Spleen (tissue), 11 donors: ENCODE measurements around the gene NKG7. TPM values are rescaled to one million over a fixed set of nuclear protein-coding genes. Genes with fewer than 3 reads are reported as not detected.

Source experiments
- DNase-seq: peaks from one replicate; pipeline ENCODE4 v3.0.0-alpha.2; 2020
- H3K27ac ChIP-seq, 8 donors: fragments of 200-600 bp; sonication (generic) in 7 of 8; 1 replicate in 4 of 8; 2 replicates in 4 of 8; pipeline versions ENCODE4 v1.5.0 to v1.8.0; 2016 to 2021; ENCODE audit warnings: inconsistent platforms in 4 of 8, mild to moderate bottlenecking in 4 of 8, moderate library complexity in 1 of 8
- H3K27me3 ChIP-seq, 7 donors: fragments of 200-600 bp; sonication (generic) in 6 of 7; replicated peaks in 1 of 7; 1 replicate in 4 of 7; 2 replicates in 3 of 7; pipeline versions ENCODE4 v1.5.0 to v1.8.0; 2016 to 2021; ENCODE audit warnings: inconsistent platforms in 3 of 7, mild to moderate bottlenecking in 1 of 7
- H3K36me3 ChIP-seq, 6 donors: fragments of 200-600 bp; sonication (generic) in 5 of 6; 1 replicate in 4 of 6; 2 replicates in 2 of 6; pipeline versions ENCODE4 v1.5.0 to v1.8.0; 2016 to 2021; ENCODE audit warnings: inconsistent platforms in 2 of 6
- H3K4me1 ChIP-seq, 6 donors: fragments of 200-600 bp; sonication (generic) in 5 of 6; 1 replicate in 3 of 6; 2 replicates in 3 of 6; pipeline versions ENCODE4 v1.5.0 to v1.8.0; 2016 to 2021; ENCODE audit warnings: inconsistent platforms in 3 of 6
- H3K4me3 ChIP-seq, 8 donors: fragments of 200-600 bp; sonication (generic) in 7 of 8; 1 replicate in 4 of 8; 2 replicates in 4 of 8; pipeline versions ENCODE4 v1.5.0 to v1.8.0; 2016 to 2021; ENCODE audit warnings: inconsistent platforms in 4 of 8, mild to moderate bottlenecking in 4 of 8, moderate library complexity in 2 of 8
- H3K9me3 ChIP-seq, 8 donors: fragments of 200-600 bp; sonication (generic) in 7 of 8; 1 replicate in 4 of 8; 2 replicates in 4 of 8; pipeline versions ENCODE4 v1.5.0 to v1.8.0; 2016 to 2021; ENCODE audit warnings: inconsistent platforms in 4 of 8
- POLR2A ChIP-seq, 3 donors: fragments of 450-650 bp; IDR thresholded peaks; one replicate each; pipeline ENCODE4 v1.5.1; 2017; ENCODE audit warnings: antibody characterized with exemption in 3 of 3, mild to moderate bottlenecking in 1 of 3
- POLR2AphosphoS5 ChIP-seq, 3 donors: sonication (generic); formaldehyde crosslinking; IDR thresholded peaks; one replicate each; pipeline ENCODE4 v1.5.1; 2017; ENCODE audit warnings: antibody characterized with exemption in 3 of 3
- WGBS, 5 donors: extraction: QIAGEN DNeasy Blood & Tissue Kit in 3 of 5; methylation state at CpG; one replicate each; pipeline versions ENCODE4 v1.1.5 to v1.1.7; 2013 to 2018; 5-methylcytosine and 5-hydroxymethylcytosine counted together
- intact Hi-C: fragments of 100-400 bp; cut with DNase I; formaldehyde crosslinking; loops from one replicate; pipeline ENCODE4 v1.15.0; 2023; ENCODE audit warnings: low total_unique reads
- polyA plus RNA-seq, 3 donors: library from polyadenylated mRNA; stranded (reverse); fragments of 200-250 nt; gene quantifications; one replicate each; pipeline ENCODE4 v1.2.1, GENCODE V29; 2013
- total RNA-seq, 7 donors: library from RNA; depleted of rRNA in 3 of 7; stranded (reverse); fragments of >200 nt in 3 of 7; fragmentation: NEBNext Ultra II Directional in 4 of 7; extraction: Animal tissue kit (Norgen Biotek cat#: 25700) in 4 of 7; gene quantifications; one replicate each; pipeline versions ENCODE4 v1.1.0 to v1.2.1, GENCODE V29; 2016 to 2021
- TF ChIP-seq, protein P1 (sequence below), 11 experiments: fragments of 200-600 bp in 7 of 11; fragments of 450-650 bp in 4 of 11; sonication (generic) in 4 of 11; IDR thresholded peaks in 8 of 11; conservative IDR thresholded peaks in 3 of 11; 1 replicate in 7 of 11; 2 replicates in 4 of 11; pipeline versions ENCODE4 v1.4.0 to v1.8.0; 2016 to 2021; ENCODE audit warnings: antibody characterized with exemption in 11 of 11, inconsistent platforms in 4 of 11, mild to moderate bottlenecking in 1 of 11
- donor health status: healthy with polysubstance abuse.
- donor health status: DM: no; HTN: no; CAD: no; lungs with moderate emphysema.
- donor health status: DM: no; HTN: no; CAD: no.
- donor health status: Bipolar disorder and iron deficiency.
- donor health status: healthy.
- donor health status: DM: no; HTN: no; CAD: no.
- donor health status: DM: yes; HTN: yes; CAD: no.

The NKG7 gene
- total and polyA plus RNA-seq, 10 donors = 30.8 to 144 (median 75.1) TPM

DNA sequence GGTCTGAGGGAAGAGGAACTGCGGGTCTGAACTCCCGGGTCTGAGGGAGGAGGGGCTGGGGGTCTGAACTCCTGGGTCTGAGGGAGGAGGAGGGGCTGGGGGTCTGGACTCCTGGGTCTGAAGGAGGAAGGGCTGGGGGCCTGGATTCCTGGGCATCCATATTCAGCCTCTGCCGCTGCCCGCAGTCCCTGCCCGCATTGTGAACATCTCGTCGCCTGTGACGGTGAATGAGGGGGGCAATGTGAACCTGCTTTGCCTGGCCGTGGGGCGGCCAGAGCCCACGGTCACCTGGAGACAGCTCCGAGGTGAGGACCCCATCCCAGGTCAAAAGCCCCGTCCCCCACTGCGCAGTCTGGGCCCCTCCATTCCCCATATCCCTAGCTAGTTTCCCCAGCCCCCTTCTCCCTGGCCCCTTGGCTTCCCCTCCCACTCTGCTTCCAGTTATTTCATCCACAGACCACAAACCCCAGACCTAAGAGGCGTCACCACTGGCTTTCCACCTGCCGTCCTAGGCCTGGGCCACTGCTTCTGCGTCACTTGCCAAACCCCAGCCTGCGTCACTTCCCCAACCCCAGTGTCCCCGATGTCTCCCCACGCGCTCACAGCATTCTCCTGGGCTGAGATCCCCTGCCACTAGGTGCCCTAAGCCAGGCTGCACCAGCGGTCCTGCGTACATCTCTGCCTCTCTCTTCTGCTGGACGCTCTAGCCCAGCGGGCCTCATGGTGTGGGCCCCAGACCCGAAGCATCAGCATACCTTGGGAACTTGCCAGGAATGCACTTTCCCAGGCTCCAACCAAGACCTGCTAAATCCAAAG, 47.1 kb downstream of the NKG7 start:
- Histone ChIP-seq H3K4me1 (peaks cover 0 to 21% (median 14%) of the 10 kb centered on the region in 6 donors), H3K4me3 (no peak overlapping the region), H3K27me3 (peaks cover 8 to 78% (median 43%) of the 10 kb centered on the region in 7 donors), H3K9me3 (no peaks in the 10 kb centered on the region), H3K27ac (no peak overlapping the region), H3K36me3 (no peaks in the 10 kb centered on the region)
- no peak for TF ChIP-seq POLR2A (IDR thresholded peaks at IDR 0.05)
- DNase-seq = peak; percentile 61
- WGBS, 5 donors = 60 to 67% (median 66%) methylated on average over 25 to 26 of the region's 26 CpGs
- intact Hi-C loops = no loop called here

DNA sequence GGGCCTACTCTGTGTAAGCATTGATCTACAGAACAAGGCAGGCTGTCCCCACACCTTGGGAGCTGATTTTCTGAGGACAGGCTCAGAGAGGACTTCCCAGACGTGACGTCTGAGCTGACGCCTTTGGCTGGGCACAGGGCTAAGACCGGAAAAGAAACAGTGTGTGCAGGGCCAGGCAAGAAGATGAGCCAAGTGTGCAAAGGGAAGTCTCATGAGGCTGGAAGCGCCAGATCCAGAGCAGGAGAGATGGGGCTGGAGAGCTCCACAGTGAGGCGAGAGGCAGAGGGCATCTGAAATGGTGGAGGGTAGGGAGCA, 48.3 kb downstream of the NKG7 start:
- H3K27ac ChIP-seq = no peak overlapping the region
- no peak overlapping the region for H3K4me3 ChIP-seq
- intact Hi-C loops = no loop called here
- peak; percentile 8 for DNase-seq
- peaks cover 8 to 70% (median 36%) of the 10 kb centered on the region in 7 donors for H3K27me3 ChIP-seq
- WGBS, 5 donors = 70 to 84% (median 79%) methylated on average over 6 of the region's 6 CpGs
- H3K4me1 ChIP-seq = peaks cover 0 to 21% (median 14%) of the 10 kb centered on the region in 6 donors
- no peaks in the 10 kb centered on the region for H3K9me3 ChIP-seq
- H3K36me3 ChIP-seq = no peaks in the 10 kb centered on the region
- TF ChIP-seq POLR2AphosphoS5 (IDR thresholded peaks at IDR 0.05) = no peak
- TF ChIP-seq, protein P1, sequence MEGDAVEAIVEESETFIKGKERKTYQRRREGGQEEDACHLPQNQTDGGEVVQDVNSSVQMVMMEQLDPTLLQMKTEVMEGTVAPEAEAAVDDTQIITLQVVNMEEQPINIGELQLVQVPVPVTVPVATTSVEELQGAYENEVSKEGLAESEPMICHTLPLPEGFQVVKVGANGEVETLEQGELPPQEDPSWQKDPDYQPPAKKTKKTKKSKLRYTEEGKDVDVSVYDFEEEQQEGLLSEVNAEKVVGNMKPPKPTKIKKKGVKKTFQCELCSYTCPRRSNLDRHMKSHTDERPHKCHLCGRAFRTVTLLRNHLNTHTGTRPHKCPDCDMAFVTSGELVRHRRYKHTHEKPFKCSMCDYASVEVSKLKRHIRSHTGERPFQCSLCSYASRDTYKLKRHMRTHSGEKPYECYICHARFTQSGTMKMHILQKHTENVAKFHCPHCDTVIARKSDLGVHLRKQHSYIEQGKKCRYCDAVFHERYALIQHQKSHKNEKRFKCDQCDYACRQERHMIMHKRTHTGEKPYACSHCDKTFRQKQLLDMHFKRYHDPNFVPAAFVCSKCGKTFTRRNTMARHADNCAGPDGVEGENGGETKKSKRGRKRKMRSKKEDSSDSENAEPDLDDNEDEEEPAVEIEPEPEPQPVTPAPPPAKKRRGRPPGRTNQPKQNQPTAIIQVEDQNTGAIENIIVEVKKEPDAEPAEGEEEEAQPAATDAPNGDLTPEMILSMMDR (IDR thresholded peaks at IDR 0.05 in 8 of 11, conservative IDR thresholded peaks at IDR 0.05 in 3 of 11) = no peak
- TF ChIP-seq POLR2A (IDR thresholded peaks at IDR 0.05) = no peak

DNA sequence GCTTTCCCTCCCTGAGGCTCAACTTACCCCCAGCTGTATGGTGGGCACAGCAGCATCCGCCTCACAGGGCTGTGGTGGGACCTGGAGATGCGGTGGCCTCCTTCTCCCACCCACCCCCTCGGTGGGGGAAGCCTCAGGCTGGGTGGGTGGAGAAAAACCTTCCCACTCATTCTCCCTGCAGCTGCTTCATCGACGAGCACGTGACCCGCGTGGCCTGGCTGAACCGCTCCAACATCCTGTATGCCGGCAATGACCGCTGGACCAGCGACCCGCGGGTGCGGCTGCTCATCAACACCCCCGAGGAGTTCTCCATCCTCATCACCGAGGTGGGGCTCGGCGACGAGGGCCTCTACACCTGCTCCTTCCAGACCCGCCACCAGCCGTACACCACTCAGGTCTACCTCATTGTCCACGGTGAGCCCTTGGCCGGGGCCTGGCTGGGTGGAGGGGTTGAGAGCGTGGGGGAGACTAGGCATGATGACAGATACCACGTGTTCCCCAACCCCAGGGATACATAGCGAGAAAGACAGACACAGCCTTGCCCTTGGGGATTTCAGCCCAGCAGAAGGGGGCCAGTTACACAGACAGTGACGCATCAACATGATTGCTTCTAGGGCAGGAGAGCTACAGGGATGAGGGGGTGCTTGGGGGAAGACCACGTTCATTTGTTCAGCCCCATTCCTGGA, 48.8 kb downstream of the NKG7 start:
- intact Hi-C loops = no loop called here
- Histone ChIP-seq H3K27me3 (peaks cover 8 to 68% (median 31%) of the 10 kb centered on the region in 7 donors), H3K4me3 (no peak overlapping the region), H3K9me3 (no peaks in the 10 kb centered on the region), H3K36me3 (no peaks in the 10 kb centered on the region), H3K4me1 (peaks cover 0 to 21% (median 14%) of the 10 kb centered on the region in 6 donors), H3K27ac (no peak overlapping the region)
- WGBS, 5 donors = 73 to 82% (median 74%) methylated on average over 29 of the region's 29 CpGs
- TF ChIP-seq, protein P1 (IDR thresholded peaks at IDR 0.05 in 8 of 11, conservative IDR thresholded peaks at IDR 0.05 in 3 of 11) = no peak
- no peak for TF ChIP-seq POLR2A (IDR thresholded peaks at IDR 0.05)
- peak; percentile 64 for DNase-seq

DNA sequence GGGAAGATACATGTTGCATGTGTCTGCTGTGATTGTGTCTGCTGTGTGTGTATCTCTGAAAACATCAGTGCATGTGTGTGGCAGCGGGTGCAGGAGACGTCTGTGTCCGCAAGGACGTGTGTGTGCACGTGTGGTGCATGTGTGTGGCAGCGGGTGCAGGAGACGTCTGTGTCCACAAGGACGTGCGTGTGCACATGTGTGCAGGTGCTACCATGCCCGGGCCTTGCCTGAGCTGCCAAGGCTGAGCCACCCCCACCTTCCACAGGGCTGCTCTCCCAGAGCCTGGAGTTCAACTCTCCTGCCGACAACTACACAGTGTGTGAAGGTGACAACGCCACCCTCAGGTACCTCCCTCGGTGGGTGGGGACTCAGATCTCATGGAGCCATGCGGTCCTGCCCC, 50.7 kb downstream of the NKG7 start:
- 82 to 88% (median 85%) methylated on average over 8 to 14 of the region's 14 CpGs for WGBS, 5 donors
- intact Hi-C loops = no loop called here
- Histone ChIP-seq H3K36me3 (no peaks in the 10 kb centered on the region), H3K9me3 (no peaks in the 10 kb centered on the region), H3K27me3 (peaks cover 0 to 67% (median 12%) of the 10 kb centered on the region in 7 donors), H3K4me1 (peaks cover 0 to 3% (median 1%) of the 10 kb centered on the region in 6 donors), H3K27ac (no peak overlapping the region), H3K4me3 (no peak overlapping the region)
- TF ChIP-seq POLR2A (IDR thresholded peaks at IDR 0.05) (no peak), POLR2AphosphoS5 (IDR thresholded peaks at IDR 0.05) (no peak)
- TF ChIP-seq, protein P1 (IDR thresholded peaks at IDR 0.05 in 8 of 11, conservative IDR thresholded peaks at IDR 0.05 in 3 of 11) = no peak
- peak; percentile 55 for DNase-seq

Other genes starting within 250 kb of the NKG7 start
- 10 to 100 TPM; 26.9 to 81.3 (median 42.1) TPM for gene SIGLEC9, start 247.7 kb downstream of the NKG7 start, total RNA-seq
- 10 to 100 TPM in 1 of 3 donors, 1 to 10 TPM in 2; 4.6 to 13.5 (median 5.7) TPM for gene SIGLEC9, start 247.7 kb downstream of the NKG7 start, polyA plus RNA-seq
- 10 to 100 TPM; 23.1 to 59.9 (median 31.3) TPM for gene SIGLEC7, start 230.4 kb downstream of the NKG7 start, total RNA-seq
- gene SIGLEC7, start 230.4 kb downstream of the NKG7 start, polyA plus RNA-seq = 10 to 100 TPM in 2 of 3 donors, 1 to 10 TPM in 1; 6.8 to 16.5 (median 11.0) TPM
- gene CD33, start 147.6 kb downstream of the NKG7 start, total RNA-seq = 10 to 100 TPM; 32.6 to 77.8 (median 65.4) TPM
- gene CD33, start 147.6 kb downstream of the NKG7 start, polyA plus RNA-seq = 10 to 100 TPM in 2 of 3 donors, 1 to 10 TPM in 1; 9.6 to 19.2 (median 16.6) TPM
- gene SIGLECL1, start 121.6 kb downstream of the NKG7 start, total RNA-seq = under 1 TPM in 1 of 7 donors, not detected in 6; 0.88 TPM
- gene SIGLECL1, start 121.6 kb downstream of the NKG7 start, polyA plus RNA-seq = under 1 TPM in 1 of 3 donors, not detected in 2; 0.26 TPM
- not detected for gene IGLON5, start 61.0 kb downstream of the NKG7 start, total RNA-seq
- gene IGLON5, start 61.0 kb downstream of the NKG7 start, polyA plus RNA-seq = under 1 TPM in 1 of 3 donors, not detected in 2; 0.03 TPM
- 1 to 10 TPM; 1.1 to 2.6 (median 1.6) TPM for gene VSIG10L, start 30.5 kb downstream of the NKG7 start, total RNA-seq
- 1 to 10 TPM; 1.2 to 2.3 (median 1.7) TPM for gene VSIG10L, start 30.5 kb downstream of the NKG7 start, polyA plus RNA-seq
- gene ETFB, start 6.3 kb downstream of the NKG7 start, total RNA-seq = 10 to 100 TPM; 41.4 to 78.0 (median 54.1) TPM
- gene ETFB, start 6.3 kb downstream of the NKG7 start, polyA plus RNA-seq = 100 to 1,000 TPM in 1 of 3 donors, 10 to 100 TPM in 2; 81.6 to 133 (median 93.5) TPM
- gene CLDND2, start 3.7 kb downstream of the NKG7 start, total RNA-seq = 1 to 10 TPM in 5 of 7 donors, not detected in 2; 2.1 to 4.9 (median 2.5) TPM
- gene CLDND2, start 3.7 kb downstream of the NKG7 start, polyA plus RNA-seq = 1 to 10 TPM in 1 of 3 donors, under 1 TPM in 2; 0.36 to 3.4 (median 0.77) TPM
- not detected for gene LIM2, start 15.3 kb upstream of the NKG7 start, total RNA-seq
- not detected for gene LIM2, start 15.3 kb upstream of the NKG7 start, polyA plus RNA-seq
- 1 to 10 TPM in 1 of 7 donors, under 1 TPM in 2, not detected in 4; 0.20 to 2.4 (median 0.28) TPM for gene C19orf84, start 17.9 kb upstream of the NKG7 start, total RNA-seq
- gene C19orf84, start 17.9 kb upstream of the NKG7 start, polyA plus RNA-seq = under 1 TPM; 0.13 to 0.23 (median 0.19) TPM
- gene SIGLEC10, start 45.0 kb upstream of the NKG7 start, total RNA-seq = 100 to 1,000 TPM in 4 of 7 donors, 10 to 100 TPM in 3; 68.9 to 155 (median 102) TPM
- 10 to 100 TPM; 38.0 to 47.3 (median 41.2) TPM for gene SIGLEC10, start 45.0 kb upstream of the NKG7 start, polyA plus RNA-seq
- 10 to 100 TPM in 4 of 7 donors, 1 to 10 TPM in 3; 2.2 to 39.3 (median 10.1) TPM for gene SIGLEC8, start 85.8 kb upstream of the NKG7 start, total RNA-seq
- 1 to 10 TPM; 1.1 to 5.1 (median 3.5) TPM for gene SIGLEC8, start 85.8 kb upstream of the NKG7 start, polyA plus RNA-seq
- gene CEACAM18, start 105.9 kb upstream of the NKG7 start, total RNA-seq = not detected
- gene CEACAM18, start 105.9 kb upstream of the NKG7 start, polyA plus RNA-seq = not detected
- 10 to 100 TPM in 3 of 7 donors, 1 to 10 TPM in 4; 4.0 to 65.1 (median 7.0) TPM for gene SIGLEC12, start 129.1 kb upstream of the NKG7 start, total RNA-seq
- gene SIGLEC12, start 129.1 kb upstream of the NKG7 start, polyA plus RNA-seq = 1 to 10 TPM; 2.0 to 5.3 (median 2.4) TPM
- gene SIGLEC6, start 159.0 kb upstream of the NKG7 start, total RNA-seq = 1 to 10 TPM in 6 of 7 donors, under 1 TPM in 1; 0.91 to 5.8 (median 3.6) TPM
- gene SIGLEC6, start 159.0 kb upstream of the NKG7 start, polyA plus RNA-seq = 1 to 10 TPM in 1 of 3 donors, under 1 TPM in 2; 0.27 to 1.6 (median 0.30) TPM
- gene ZNF175, start 198.6 kb upstream of the NKG7 start, total RNA-seq = 10 to 100 TPM; 10.5 to 24.4 (median 18.4) TPM
- gene ZNF175, start 198.6 kb upstream of the NKG7 start, polyA plus RNA-seq = 1 to 10 TPM; 1.8 to 4.2 (median 2.0) TPM